NCI-H446 (cell line): ENCODE data around the gene ARFGEF2.

Experiments
- DNase-seq, 2 experiments: peaks; one replicate each; lab custom pipeline; 2025; lab: John Stamatoyannopoulos, UW

ARFGEF2 gene

DNA sequence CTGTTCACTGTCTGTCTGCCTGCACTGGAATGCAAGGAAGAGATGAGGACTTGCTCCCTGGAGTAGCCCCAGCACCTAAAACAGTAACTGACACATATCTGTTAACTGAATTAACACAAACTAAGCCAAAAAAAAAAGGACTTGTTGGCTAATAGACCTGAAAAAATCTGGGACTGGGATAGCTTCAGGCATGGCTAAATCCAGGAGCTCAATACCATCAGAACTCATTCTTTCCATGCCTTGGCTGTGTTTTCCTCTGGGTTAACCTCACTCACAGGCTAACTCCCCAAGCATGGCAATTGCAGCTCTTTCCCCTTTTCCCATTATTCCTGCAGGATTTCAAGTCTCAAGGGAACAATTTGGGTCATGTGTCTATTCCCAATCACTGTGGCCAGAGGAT, 21.6 kb upstream of the ARFGEF2 start:
- DNase-seq, result no peak

DNA sequence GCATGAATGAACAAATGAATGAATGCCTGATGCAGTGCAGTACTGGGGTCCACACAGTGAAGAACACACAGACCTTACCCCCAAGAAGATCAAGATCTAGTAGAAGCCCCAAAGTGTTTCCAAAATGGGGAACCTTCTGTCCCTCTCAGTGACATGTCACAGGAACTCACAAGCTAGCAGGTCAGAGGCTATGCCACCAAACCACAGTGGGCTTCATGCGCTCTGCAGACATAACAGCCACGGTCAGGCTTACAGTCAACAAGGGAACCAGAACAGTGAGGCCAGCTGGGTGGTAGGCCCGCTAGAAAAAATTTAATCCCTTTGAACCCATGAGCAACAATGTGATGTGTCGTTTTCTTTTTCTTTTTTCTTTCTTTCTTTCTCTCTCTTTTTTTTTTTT, 20.2 kb upstream of the ARFGEF2 start:
- no peak for DNase-seq

DNA sequence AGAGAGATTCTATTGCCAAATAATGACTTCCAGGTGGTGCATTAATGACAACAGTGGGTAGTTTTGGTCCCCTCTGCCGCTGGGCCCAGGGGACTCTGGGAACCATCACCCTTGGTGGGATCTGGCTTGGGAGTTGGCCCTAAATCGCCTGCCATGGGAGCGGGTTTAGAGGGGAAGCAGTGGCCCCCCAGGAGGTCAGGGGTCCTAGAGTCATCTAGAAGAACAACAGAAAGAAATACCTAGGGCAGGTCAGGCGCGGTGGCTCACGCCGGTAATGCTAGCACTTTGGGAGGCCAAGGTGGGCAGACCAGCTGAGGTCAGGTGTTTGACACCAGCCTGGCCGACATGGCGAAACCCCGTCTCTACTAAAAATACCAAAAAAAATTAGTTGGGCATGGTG, 17.8 kb upstream of the ARFGEF2 start:
- DNase-seq, result no peak

DNA sequence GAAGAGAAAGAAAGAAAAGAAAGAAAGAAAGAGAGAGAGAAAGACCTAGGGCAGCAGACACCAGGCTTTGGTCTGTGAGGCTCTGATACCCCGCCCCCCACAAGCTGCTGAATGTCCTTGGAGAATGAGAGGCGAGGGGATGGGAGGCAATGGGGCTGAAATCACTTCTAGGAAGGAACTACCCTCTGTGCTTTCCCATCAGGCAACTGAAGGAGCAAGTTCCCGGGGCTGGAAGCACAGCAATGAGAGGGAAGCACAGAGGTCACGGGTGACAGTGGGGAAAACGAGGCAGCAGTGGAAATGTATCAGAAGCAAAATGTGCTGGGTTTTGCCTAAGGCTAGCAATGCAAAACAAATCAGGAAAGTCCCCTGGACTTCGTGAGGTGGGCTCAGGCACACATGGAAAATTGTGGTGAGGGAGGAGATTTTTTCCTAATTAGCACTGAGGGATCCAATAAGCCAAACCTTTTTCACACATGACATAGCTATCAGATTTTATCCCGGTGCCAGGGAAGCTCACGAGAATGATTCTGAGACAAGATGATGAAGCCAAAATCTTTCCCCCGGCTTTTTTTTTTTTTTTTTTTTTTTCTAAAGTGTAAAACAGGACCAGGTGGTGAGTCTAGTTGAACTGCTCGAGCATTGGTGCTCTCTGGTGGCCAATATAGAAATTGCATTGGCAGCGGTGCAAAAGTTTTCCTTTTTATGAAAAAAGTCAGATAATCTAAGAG, 16.8 kb upstream of the ARFGEF2 start:
- DNase-seq, result peak; percentile 55 to 76

DNA sequence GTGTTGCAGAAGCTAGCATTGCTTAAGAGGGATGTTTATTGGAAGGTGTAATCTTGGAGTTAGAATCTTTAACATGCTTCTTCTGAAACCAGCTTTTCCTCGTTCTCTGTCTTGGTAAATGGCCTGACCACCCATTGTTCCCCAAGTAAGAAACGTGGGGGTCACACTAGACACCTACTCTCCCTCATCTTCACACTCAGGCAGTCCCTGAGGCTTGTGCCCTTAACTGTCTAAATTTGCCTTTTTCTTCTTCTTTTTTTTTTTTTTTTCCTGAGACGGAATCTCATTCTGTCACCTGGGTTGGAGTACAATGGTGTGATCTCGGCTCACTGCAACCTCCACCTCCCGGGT, 16.2 kb upstream of the ARFGEF2 start:
- DNase-seq, result no peak

DNA sequence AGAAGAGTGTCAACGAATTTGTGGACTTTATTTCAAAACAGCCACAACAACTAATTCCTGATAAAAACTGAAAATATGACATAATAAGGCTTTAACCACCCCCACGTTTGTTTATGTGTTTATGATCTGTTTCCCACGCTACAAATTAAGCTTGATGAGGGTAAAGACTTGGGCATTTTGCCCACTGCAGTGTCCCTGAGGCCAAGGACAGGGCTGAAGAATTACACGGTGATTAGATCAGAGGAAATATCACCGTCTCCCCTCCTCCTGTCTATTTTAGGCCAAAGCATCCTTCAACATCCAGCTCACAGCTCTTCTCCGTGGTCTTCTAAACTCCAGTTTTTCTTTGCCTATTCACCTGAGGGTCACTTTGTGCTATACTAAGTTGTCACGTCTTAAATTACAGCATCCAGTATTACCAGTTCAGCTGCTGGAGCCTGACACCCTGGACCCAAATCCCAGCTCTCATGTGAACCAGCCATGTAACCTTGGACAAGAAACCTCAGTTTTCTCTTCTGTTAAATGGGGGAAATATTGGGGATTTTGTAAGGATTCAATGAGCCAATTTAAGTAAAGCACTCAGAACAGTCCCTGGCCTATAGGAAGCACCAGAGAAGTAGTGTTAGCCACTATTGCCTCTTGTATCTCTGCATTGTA, 15.2 kb upstream of the ARFGEF2 start:
- DNase-seq, result no peak

DNA sequence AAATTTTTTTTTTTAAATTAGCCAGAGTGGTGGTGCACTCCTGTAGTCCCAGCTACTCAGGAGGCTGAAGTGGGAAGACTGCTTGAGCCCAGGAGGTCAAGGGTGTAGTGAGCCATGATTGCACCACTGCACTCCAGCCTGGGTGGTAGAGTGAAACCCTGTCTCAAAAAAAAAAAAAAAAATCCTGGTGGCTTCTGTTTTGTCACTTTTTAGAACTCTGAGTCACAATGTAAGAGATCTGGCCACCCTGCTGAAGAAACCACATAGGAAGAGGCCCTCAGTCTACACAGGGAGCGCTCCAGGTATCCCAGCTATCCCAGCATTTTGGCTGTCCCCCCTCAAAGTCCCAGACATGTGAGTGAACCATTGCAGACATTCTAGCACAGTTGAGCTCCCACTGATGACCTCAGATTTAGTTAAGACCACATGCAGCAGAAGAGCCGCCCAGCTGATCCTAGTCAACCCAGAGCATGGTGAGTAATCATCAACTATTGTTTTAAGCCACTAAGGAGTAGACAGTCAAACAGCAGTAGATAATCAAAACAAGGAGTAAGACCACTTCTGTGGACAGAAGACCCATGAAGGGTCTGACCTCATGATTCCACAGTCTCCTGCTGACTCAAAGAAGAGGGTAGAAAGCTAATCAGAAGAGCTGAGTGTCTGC, 12.7 kb upstream of the ARFGEF2 start:
- no peak for DNase-seq

DNA sequence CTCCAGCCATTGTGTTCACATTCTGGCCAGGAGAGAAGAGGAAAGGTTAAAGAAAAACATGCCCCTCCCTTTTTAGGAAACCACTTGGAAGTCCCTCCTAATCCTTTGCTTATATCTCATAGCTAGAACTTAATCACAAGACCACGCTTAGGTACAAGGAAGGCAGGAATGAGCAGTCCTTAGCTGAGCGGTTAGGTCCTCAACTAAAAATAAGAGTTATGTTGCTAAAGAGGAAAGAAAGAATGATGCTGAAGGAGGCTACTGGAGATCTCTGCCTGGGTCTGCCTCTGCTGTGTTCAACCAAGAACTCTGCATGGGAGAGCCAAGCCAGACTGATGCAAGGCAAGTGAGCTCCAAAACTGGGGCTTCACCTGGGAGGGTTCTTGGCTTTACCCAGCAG, 11.6 kb upstream of the ARFGEF2 start:
- no peak for DNase-seq

DNA sequence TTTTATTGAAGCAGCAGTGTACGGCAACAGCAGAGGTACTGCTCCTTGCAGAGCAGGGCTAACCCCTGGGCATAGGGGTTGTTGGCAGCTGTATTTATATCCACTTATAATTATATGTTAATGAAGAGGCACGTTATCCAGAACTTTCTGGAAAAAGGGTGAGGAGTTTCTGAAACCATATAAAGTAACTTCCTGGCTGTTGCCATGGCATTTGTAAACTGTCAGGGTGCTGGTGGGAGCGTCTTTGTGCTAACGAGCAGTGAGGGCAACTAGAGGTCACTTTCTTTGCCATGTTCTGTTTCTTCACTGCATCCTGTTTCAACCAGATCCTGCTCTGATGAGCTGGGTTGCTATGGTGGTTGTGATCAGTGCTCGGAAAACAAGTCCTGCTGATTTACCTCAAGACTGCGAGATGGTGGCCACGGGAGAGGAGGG, 11.1 kb upstream of the ARFGEF2 start:
- no peak for DNase-seq

DNA sequence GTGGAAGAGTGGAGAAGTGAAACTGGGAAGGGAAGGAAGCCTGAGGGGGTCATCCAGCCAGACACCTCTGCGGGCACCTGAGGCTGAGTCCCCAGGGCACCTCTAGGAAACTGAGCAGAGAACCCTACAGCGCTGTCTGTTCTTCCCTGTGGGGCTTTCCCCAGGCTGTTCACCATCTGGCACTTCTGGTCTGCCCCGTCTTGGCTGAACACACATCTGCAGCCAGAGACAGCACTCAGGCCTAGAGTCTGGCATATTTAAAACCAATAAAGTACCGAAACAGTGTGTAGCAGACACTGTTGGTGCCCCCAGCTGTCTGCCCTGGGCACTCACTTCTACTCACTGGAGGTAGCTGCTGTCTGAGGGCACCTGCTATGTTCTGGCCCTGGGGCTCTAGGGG, 9.4 kb upstream of the ARFGEF2 start:
- peak in 1 of 2 experiments; percentile 16 for DNase-seq

DNA sequence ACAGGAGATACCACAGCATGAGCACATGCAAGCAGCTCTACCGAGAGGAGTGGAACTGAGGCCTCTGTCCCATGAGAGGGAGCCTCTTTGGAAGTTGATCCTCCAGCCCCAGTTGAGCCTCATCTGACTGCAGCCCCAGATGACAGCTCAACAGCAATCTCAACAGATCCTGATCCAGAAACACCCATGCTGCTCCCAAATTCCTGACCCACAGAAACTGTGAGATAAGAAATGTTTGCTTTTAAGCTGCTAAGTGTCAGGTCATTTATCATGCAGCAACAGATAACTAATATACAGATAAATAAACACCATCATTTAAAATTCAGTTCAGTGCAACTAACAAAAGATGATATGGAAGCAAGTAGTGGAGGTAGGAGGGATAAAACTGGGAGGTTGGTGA, 4.8 kb upstream of the ARFGEF2 start:
- no peak for DNase-seq

DNA sequence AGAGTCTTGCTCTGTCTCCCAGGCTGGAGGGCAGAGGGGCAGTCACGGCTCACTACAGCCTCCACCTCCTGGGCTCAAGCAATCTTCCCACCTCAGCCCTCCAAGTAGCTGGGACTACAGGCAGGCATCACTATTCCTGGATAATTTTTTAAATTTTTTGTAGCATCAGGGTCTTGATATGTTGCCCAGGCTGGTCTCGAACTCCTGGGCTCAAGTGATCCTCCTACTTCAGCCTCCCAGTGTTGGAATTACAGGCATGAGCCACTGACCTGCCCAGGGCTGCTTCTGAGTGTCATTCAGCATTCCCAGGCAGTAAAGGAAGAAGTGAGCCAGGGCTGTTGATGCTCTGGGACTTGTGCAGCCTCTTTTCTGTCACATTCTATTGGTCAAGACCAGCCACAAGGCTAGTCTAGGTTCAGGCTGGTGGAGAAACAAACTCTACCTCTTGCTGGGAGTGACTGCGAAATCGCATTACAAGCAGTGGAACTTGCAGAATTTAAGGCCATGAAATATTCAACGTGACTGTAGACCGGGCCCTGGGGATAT, 2.1 kb upstream of the ARFGEF2 start:
- DNase-seq, result no peak

DNA sequence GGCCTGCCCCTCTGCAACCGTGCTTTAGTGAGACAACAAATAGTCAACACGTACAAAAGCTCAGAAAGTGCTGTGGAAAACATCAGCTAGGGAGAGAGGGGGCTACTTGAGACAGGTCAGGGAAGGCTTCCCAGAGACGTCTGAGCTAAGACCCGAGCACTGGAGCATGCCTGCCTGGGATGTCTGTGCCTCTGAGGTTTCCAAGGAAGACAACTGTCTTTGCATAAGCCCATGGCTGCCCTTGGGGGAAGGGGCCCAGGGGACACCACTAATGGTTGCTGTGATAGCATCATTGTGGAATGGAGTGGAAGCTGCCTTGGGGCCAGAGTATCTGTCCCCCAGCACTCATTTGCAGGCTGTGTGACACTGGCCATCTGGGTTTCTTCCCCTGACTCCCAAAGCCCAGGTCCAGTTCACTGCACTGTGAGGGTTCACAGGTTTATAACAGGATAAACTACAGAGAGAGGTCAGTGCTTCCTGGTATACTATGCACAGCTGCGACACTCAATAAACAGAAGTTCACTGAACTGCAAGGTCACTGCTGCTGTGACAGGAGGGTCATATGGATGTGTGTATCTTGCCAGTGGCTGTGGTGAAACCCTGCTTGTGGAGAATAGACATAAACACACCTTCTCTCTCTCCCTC, 1.5 kb upstream of the ARFGEF2 start:
- DNase-seq, result no peak

DNA sequence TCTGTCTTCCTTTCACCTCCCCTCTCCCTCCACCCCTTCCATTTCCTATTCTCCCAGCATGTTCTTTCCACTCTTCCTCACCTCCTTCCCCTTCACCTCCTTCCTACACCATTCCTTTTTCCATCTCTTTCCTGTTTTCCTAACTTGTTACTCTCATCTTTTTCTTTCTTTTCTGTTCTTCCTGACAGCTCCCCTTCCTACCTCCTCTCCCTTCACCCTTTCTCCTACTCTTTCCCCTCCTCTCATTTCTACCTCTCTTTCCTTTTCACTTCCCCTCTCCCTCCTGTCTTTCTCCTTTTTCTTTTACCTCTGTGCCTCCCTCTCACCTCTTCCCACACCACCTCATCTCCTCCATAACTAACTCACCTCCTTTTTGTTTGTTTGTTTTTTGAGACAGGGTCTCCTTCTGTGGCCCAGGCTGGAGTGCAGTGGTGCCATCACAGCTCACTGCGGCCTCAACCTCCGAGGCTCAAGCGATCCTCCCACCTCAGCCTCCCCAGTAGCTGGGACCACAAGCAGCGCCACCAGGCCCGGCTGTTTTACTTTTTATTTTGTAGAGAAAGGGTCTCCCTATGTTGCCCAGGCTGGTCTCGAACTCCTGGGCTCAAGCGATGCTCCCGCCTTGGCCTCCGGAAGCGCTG, 864 bp upstream of the ARFGEF2 start:
- DNase-seq, result no peak

DNA sequence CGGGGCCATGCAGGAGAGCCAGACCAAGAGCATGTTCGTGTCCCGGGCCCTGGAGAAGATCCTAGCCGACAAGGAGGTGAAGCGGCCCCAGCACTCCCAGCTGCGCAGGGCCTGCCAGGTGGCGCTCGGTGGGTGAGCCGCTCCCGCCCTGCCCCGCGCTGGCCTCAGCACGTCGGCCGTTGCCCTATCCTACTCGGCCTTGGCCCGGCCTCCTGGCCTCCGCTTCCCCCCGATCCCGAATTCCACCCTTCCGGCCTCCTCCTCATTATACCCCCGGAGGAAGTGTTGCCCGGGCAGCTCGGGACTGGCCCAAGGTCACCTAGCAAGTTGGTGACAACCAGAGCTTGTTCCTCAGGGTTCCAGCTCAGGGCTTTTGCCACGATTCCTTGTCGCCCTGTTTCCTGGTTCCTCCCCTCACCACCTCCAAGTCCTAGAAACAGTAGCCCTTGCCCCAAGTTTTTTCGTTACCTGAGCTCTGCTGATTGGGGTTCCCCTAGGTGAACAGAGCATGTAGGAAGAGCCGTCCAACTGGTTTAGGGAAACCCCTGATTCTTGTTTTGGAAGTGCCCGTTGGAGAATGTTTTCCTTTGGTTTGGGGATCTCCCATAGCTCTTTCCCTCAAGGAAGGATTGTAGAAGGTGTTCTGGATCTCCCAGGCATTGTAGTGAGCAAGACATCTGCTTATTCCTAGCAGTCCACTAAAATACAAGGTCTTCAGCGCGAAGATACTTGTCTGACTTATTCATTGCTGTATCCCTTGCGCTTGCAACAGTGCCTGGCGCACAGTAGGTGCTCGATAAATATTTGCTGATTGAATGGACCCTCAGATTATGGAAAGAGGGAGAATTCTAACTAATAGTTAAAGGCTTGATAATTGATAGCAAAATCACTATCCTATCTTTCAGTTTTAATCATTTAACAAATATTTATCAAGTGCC, 641 bp downstream of the ARFGEF2 start:
- DNase-seq, result peak in 1 of 2 experiments; percentile 50

DNA sequence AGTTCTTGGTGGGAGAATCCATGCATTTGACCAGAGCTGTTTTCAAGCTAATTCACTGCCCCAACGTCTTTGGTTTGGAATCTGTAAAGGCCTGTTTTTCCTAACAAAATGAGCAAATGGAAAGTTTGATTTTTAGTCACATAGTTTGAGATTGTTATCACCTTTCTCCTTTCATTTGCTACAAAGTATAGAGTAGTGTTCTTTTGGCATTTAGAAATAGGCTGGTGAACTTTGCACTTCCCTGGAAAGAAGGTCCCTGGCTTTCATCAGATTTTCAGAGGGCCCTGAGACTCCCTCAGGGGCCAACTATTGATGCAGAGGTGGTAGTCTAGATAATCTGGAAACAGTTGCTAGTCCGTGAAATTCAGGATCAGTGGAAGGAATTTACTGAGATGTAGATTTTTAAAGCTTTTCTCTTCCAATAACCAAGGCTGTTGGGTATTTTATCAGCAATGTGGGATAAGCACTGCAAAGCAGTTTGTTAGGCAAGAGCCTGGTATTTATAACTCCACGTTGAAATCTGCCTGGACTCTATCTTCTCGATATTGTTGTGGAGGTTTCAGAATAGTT, 1.7 kb downstream of the ARFGEF2 start:
- DNase-seq, result no peak

DNA sequence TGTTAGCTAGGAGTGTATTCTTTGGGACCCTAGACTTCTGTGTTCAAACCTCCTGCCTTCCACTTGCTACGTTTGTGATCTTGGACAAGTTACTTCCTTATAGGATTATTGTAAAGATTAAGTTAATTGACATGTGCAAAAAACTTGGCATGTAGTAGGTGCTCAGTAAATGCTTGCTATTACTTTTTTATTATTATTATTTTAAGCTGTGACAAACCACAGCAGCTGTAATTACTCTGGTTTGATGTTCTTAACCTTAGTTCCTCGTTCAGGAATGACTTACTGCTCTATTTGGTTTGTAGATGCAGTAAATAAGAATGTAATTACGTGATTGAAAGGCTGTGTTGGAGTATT, 3.2 kb downstream of the ARFGEF2 start:
- no peak for DNase-seq

DNA sequence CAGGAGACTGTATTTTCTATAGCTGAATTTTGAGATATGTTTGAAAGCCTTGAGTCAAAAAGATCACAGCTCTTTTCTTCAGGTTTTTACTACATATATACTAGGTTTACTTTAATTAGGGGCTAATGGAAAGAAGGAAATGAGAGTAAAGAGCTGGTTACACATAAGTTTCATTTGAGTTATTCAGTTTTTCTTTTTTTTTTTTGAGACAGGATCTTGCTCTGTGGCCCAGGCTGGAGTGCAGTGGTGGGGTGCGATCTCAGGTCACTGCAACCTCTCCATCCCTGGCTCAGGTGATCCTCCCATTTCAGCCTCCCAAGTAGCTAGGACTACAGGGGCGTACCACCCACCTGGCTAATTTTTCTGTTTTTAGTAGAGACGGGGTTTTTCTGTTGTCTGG, 4.8 kb downstream of the ARFGEF2 start:
- no peak for DNase-seq

DNA sequence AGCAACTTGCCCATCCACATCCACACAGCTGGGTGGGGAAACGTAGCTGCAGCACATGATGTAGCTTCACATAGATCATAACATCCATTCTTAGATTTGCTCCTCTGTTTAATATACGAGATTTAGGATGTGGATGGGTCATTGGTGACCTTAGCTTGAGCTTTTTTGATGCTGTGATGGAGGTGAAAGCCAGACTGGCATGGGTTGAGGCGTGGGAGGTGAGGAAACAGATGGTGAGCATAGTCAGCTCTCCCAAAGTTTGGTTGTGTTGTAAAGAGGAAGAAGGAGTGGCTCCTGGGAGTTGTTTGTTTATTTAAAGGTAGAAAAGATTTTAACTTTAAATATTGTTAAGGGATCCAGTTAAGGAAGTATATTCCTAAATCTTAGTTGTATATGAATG, 5.3 kb downstream of the ARFGEF2 start:
- no peak for DNase-seq

DNA sequence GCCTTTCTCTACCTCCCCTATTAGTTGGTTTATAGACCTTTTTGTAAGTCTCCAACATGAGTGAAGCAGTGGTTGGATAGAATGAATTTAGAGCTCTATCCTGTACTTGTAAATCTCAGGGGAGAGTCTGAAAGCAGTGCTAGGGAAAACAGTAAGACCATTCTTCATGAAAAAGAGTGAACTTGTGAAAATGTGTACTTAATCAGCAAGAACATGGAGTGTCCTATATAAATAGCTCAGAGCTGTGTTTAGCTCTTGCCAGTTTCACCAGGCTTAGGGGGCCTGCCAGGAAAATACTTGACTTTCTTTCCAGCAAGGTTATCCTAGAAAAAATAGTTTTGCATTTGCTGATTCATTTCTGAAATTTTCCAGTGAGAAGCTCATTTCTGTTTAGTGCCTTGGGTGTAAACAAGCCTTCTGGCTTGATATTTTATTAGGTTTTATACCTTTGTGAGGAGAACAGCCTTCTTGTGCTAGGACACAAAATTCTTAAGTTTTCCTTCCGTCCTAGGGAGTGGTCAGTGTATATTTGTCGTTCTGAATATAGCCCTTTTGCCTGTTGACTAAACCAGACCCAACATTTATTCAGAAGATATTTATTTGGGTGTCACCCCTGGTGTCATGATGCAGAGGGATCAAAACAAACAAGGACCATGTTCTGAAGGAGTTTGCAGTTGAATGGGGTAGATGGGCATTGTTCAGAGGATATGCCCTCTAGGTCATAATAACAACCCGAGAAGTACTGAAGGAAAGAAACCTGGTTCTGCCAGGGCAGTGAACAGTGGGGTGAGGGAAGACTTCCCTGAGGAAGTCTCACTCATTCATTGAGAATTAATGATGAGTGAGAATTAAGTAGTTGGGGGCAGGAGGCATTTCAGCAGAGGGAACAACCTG, 7.6 kb downstream of the ARFGEF2 start:
- DNase-seq, result no peak
